ENCODE measurements around the gene OR4F15.

The OR4F15 gene

DNA sequence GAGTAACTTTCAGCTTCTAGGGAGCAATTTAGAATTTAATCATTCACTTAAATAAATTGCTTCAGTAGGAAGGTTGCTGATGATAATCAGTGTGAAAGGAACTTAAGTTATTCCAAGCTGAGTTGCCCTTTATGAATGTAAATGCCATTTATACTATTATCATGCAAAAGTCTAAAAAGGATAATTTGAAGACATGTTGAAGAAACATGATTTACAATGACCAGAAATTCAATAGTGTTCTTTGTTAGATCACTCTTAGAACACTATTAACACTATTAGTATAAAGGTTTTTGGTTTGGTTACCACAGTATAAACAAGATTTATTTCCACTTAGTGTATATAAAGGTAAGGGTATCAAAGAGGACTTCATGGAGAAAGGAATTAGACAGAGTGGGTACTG, 7.1 kb upstream of the OR4F15 start:
- DNase-seq = no peak

DNA sequence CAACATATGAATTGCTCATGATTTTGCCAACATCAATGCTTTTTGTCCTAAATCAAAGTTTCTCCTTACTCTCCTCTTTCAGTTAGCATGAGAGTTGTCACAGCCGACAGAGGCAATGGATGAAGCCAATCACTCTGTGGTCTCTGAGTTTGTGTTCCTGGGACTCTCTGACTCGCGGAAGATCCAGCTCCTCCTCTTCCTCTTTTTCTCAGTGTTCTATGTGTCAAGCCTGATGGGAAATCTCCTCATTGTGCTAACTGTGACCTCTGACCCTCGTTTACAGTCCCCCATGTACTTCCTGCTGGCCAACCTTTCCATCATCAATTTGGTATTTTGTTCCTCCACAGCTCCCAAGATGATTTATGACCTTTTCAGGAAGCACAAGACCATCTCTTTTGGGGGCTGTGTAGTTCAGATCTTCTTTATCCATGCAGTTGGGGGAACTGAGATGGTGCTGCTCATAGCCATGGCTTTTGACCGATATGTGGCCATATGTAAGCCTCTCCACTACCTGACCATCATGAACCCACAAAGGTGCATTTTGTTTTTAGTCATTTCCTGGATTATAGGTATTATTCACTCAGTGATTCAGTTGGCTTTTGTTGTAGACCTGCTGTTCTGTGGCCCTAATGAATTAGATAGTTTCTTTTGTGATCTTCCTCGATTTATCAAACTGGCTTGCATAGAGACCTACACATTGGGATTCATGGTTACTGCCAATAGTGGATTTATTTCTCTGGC, 6.2 kb upstream of the OR4F15 start:
- no peak for DNase-seq

DNA sequence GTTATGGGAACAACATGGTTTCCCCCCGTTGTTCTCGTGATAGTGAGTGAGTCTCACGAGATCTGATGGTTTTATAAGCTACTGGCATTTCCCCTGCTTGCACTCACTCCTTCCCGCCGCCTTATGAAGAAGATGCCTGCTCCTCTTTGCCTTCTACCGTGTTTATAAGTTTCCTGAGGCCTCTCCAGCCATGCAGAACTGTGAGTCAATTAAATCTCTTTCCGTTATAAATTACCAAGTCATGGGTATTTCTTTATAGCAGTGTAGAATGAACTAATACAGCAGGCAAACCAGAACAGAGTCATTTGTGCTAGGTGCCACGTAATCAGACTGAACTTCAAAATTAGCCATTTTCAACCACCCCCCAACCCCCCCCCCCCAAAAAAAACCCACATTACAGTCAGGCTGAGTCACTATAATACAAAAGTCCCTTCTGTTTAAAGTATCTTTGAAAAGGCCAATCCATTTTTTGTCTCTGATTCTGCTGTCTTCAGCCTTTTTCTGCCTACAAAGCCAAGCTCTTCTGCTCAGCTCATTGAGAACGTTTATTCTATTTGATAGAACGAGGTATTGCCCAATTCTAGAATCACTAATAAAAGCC, 4.6 kb upstream of the OR4F15 start:
- no peak for DNase-seq

DNA sequence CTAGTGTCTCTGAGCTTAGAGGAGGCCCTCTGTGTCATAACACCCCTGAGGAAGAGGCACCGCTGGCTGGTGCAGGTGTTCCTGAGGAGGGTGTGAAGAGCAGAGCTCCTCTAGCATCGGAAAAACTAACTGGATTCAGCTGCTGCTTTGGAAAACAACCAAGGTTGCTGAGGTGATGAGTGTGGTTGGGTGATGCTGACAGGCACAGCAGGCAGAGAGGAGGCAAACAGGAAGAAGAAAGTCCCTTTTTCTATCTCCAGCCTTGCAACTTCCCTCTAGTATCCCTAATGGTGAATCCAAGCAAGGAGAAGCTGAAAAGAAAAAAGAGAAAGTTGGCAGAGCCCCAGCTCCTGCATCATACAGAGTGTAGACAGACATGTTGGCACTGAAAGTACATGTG, 3.8 kb upstream of the OR4F15 start:
- no peak for DNase-seq

- DNase-seq = no peak
These were observed 1.5 kb upstream of the OR4F15 start for GRCh38 chr15:101810456-101810855.

- DNase-seq = no peak
These were observed 1.1 kb upstream of the OR4F15 start for GRCh38 chr15:101810876-101811275.

GRCh38 chr15:101813803-101814534, 2.0 kb downstream of the OR4F15 start:
- DNase-seq = no peak

DNA sequence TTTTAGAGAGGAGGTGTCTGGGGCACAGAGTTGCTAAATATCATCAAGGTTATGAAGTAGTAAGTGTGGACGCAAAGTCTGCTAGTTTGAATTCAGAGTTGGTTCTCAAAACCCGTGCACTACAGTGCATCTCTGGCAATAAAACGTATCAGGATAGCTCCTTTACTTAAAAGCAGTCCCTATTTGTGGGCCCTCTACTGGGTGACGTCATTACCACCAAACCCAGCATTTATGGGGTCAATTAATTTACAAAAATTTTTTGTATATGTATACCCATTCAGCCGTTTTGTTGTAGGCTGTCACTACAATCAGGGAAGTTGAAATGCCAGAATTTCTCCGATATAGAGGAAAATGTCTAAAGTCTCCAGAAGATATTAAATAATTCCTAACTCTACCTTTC, 8.8 kb downstream of the OR4F15 start:
- DNase-seq = no peak

GRCh38 chr15:101827257-101827656, 15.3 kb downstream of the OR4F15 start:
- DNase-seq = no peak

GRCh38 chr15:101828774-101829173, 16.8 kb downstream of the OR4F15 start:
- DNase-seq = no peak

- no peak for DNase-seq
These were observed 29.7 kb downstream of the OR4F15 start for GRCh38 chr15:101841656-101842055.

DNA sequence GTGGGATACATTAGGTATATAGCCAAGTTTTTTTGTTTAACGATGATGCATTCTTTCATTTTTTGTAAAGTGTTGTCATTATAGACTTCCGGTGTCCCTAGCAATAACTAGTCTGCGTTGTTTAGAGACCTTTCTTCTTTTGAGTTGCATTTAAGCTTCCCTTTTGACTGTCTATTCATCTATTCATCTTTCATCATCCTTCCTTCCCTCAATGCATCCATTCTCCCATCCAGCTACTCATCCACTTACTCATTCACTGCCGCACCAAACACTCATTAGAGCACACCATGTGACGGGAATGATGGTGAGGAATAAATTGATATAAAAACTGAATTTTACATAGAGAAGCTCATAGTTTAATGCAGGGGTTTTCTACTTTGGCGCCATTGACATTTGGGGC, 32.9 kb downstream of the OR4F15 start:
- DNase-seq = no peak

- no peak for DNase-seq
These were observed 40.4 kb downstream of the OR4F15 start for GRCh38 chr15:101852356-101852755.

Measured in activated gamma-delta T cell (primary cell).